OCI-LY1 (cell line): Measurements from ENCODE around the gene ODAPH.

Source experiments
- EZH2 ChIP-seq: fragments of 200-600 bp; sonication (generic), shearing (Covaris generic); IDR thresholded peaks from 2 replicates; pipeline ENCODE4 v1.8.0; 2017; ENCODE audit warnings: borderline replicate concordance, mixed run types, mild to moderate bottlenecking, antibody characterized with exemption, low read length, moderate library complexity, mixed read lengths
- TF ChIP-seq, protein P1 (sequence below): fragments of 200-600 bp; sonication (generic), shearing (Covaris generic); IDR thresholded peaks from 2 replicates; pipeline ENCODE4 v1.5.1; 2017; ENCODE audit warnings: mild to moderate bottlenecking, antibody characterized with exemption, low read length, moderate library complexity, mixed read lengths

DNA sequence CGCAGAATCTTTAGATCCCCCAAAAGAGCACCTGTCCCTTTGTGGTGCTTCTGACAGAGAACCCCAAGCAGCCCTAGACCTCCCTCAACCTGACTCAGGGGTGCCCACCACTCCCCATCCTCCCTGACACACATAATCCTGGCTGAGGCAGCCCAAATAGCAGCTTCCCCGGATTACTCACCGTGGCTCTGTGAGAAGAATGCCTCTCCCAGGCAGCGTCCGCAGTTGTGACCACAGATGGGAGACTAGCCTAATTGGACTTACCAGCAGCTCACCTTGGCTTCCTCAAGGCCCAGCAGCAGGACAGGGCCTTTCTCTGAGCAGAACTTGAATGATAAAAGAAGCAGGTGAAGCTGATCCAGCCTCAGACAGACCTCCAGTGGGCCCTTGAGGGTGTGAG lies 10.3 kb upstream of the ODAPH start:
- TF ChIP-seq, protein P1, sequence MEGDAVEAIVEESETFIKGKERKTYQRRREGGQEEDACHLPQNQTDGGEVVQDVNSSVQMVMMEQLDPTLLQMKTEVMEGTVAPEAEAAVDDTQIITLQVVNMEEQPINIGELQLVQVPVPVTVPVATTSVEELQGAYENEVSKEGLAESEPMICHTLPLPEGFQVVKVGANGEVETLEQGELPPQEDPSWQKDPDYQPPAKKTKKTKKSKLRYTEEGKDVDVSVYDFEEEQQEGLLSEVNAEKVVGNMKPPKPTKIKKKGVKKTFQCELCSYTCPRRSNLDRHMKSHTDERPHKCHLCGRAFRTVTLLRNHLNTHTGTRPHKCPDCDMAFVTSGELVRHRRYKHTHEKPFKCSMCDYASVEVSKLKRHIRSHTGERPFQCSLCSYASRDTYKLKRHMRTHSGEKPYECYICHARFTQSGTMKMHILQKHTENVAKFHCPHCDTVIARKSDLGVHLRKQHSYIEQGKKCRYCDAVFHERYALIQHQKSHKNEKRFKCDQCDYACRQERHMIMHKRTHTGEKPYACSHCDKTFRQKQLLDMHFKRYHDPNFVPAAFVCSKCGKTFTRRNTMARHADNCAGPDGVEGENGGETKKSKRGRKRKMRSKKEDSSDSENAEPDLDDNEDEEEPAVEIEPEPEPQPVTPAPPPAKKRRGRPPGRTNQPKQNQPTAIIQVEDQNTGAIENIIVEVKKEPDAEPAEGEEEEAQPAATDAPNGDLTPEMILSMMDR = no peak
- TF ChIP-seq EZH2 = no peak
